ENCODE measurements around the gene KIF26B.

GRCh38 chr1:245375789-245376460 is 221.1 kb downstream of the KIF26B start:
- TF ChIP-seq, protein P1, sequence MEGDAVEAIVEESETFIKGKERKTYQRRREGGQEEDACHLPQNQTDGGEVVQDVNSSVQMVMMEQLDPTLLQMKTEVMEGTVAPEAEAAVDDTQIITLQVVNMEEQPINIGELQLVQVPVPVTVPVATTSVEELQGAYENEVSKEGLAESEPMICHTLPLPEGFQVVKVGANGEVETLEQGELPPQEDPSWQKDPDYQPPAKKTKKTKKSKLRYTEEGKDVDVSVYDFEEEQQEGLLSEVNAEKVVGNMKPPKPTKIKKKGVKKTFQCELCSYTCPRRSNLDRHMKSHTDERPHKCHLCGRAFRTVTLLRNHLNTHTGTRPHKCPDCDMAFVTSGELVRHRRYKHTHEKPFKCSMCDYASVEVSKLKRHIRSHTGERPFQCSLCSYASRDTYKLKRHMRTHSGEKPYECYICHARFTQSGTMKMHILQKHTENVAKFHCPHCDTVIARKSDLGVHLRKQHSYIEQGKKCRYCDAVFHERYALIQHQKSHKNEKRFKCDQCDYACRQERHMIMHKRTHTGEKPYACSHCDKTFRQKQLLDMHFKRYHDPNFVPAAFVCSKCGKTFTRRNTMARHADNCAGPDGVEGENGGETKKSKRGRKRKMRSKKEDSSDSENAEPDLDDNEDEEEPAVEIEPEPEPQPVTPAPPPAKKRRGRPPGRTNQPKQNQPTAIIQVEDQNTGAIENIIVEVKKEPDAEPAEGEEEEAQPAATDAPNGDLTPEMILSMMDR (conservative IDR thresholded peaks at IDR 0.05; ENCODE audit: low read depth, low read length) = no peak
- TF ChIP-seq RCOR1 (IDR thresholded peaks at IDR 0.05; ENCODE audit: insufficient replicate concordance, low read length) = no peak
- TF ChIP-seq MAZ (IDR thresholded peaks at IDR 0.05; ENCODE audit: borderline replicate concordance, low read depth, low read length) = no peak
- no peak for TF ChIP-seq MXI1 (IDR thresholded peaks at IDR 0.05; ENCODE audit: borderline replicate concordance, low read depth, low read length)
- TF ChIP-seq NFE2L2 (IDR thresholded peaks at IDR 0.05; ENCODE audit: low read depth, low read length) = no peak
- no peak for TF ChIP-seq POLR2A (IDR thresholded peaks at IDR 0.05; ENCODE audit: low read depth, low read length)
- no peak for TF ChIP-seq RFX5 (IDR thresholded peaks at IDR 0.05; ENCODE audit: low read depth, low read length)
- TF ChIP-seq, protein P2, sequence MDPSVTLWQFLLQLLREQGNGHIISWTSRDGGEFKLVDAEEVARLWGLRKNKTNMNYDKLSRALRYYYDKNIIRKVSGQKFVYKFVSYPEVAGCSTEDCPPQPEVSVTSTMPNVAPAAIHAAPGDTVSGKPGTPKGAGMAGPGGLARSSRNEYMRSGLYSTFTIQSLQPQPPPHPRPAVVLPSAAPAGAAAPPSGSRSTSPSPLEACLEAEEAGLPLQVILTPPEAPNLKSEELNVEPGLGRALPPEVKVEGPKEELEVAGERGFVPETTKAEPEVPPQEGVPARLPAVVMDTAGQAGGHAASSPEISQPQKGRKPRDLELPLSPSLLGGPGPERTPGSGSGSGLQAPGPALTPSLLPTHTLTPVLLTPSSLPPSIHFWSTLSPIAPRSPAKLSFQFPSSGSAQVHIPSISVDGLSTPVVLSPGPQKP (IDR thresholded peaks at IDR 0.05; ENCODE audit: borderline replicate concordance, low read depth, low read length) = no peak
- no peak for TF ChIP-seq CEBPB (IDR thresholded peaks at IDR 0.05; ENCODE audit: low read depth, low read length)
- TF ChIP-seq MAFK (IDR thresholded peaks at IDR 0.05; ENCODE audit: low read depth, low read length) = no peak
- no peak for TF ChIP-seq RAD21 (IDR thresholded peaks at IDR 0.05; ENCODE audit: low read length)
- TF ChIP-seq SMC3 (IDR thresholded peaks at IDR 0.05; ENCODE audit: low read depth, low read length) = no peak
- no peak for TF ChIP-seq FOS (IDR thresholded peaks at IDR 0.05; ENCODE audit: low read depth, low read length)

All from IMR-90 (cell line).